ENCODE results near the gene TMEM59L. TPM values are rescaled to one million over a fixed set of nuclear protein-coding genes. Genes with fewer than 3 reads are reported as not detected.
"Not testable (repeated sequence)": the region's sequence is repeated elsewhere in the genome, so short reads cannot be mapped to it uniquely, and the experiment has no call there.

TMEM59L gene
- total RNA-seq, 6 donors from 2014 or later, result 0.30 to 2.8 (median 1.0) TPM; not detected in 2

DNA sequence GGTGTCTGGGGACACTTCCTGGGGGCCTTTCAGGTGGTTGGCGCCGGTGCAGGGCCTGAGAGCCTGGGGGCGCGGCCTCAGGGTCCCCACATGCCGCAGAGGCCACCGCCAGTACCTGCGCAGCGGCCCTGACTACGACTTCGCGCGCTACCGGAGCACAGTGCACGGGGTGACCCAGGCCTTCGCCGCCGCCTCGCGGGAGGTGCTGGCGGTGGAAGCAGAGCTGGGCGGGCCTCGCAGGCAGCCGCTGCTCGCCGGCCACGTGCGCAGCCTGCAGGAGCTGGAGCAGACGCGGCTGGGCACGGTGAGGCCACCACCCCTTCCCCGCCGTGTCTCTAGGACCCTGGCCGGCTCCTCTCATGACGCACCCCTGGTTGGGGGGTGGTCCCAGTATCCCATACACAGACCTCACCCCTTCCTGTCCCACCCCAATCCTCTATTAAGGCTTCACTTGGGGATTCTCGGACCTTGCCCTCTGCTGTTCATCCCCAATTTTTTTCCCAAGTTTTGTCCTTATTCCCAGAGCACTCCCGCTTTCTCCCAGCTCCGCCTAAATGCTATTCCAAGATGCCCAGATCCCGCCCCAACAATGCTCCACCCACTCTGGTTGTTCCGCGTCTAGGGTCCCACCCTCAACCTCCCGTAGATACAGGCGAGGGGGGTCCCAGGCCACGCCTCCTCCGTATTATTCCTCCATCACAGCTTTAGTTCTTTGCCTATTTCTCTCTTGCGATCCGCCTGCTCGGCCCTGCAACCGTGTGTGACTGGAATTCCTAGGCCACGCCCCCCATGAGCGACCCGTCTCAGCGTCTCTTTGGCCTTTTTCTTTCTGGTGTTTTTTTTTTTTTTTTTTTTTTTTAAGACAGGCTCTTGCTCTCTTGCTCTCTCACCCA, 23.0 kb upstream of the TMEM59L start:
- H3K36me3 ChIP-seq, result peaks cover 0 to 15% (median 9%) of the 10 kb centered on the region in 4 donors
- no peaks in the 10 kb centered on the region for H3K27me3 ChIP-seq
- peak overlapping the region; percentile 78 to 88 (median 84) for H3K27ac ChIP-seq
- H3K4me3 ChIP-seq, result peak overlapping the region; percentile 60 to 93 (median 86)
- 23 to 35% methylated on average over 23 to 37 of the region's 52 CpGs for WGBS, 2 donors
- TF ChIP-seq POLR2AphosphoS5 (IDR thresholded peaks at IDR 0.05), result peak in 1 of 2 donors; percentile 14
- TF ChIP-seq, protein P1, sequence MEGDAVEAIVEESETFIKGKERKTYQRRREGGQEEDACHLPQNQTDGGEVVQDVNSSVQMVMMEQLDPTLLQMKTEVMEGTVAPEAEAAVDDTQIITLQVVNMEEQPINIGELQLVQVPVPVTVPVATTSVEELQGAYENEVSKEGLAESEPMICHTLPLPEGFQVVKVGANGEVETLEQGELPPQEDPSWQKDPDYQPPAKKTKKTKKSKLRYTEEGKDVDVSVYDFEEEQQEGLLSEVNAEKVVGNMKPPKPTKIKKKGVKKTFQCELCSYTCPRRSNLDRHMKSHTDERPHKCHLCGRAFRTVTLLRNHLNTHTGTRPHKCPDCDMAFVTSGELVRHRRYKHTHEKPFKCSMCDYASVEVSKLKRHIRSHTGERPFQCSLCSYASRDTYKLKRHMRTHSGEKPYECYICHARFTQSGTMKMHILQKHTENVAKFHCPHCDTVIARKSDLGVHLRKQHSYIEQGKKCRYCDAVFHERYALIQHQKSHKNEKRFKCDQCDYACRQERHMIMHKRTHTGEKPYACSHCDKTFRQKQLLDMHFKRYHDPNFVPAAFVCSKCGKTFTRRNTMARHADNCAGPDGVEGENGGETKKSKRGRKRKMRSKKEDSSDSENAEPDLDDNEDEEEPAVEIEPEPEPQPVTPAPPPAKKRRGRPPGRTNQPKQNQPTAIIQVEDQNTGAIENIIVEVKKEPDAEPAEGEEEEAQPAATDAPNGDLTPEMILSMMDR (IDR thresholded peaks at IDR 0.05), result peak in 4 of 6 experiments; percentile 38 to 66 (median 57)
- no peak for TF ChIP-seq EP300 (IDR thresholded peaks at IDR 0.05)
- ATAC-seq (ENCODE audit: low FRiP score in 2 of 2), result peak; percentile 76 to 86
- H3K4me1 ChIP-seq, result peaks cover 28 to 38% (median 32%) of the 10 kb centered on the region in 4 donors
- peak; percentile 65 to 94 for DNase-seq
- H3K9me3 ChIP-seq, result no peaks in the 10 kb centered on the region

DNA sequence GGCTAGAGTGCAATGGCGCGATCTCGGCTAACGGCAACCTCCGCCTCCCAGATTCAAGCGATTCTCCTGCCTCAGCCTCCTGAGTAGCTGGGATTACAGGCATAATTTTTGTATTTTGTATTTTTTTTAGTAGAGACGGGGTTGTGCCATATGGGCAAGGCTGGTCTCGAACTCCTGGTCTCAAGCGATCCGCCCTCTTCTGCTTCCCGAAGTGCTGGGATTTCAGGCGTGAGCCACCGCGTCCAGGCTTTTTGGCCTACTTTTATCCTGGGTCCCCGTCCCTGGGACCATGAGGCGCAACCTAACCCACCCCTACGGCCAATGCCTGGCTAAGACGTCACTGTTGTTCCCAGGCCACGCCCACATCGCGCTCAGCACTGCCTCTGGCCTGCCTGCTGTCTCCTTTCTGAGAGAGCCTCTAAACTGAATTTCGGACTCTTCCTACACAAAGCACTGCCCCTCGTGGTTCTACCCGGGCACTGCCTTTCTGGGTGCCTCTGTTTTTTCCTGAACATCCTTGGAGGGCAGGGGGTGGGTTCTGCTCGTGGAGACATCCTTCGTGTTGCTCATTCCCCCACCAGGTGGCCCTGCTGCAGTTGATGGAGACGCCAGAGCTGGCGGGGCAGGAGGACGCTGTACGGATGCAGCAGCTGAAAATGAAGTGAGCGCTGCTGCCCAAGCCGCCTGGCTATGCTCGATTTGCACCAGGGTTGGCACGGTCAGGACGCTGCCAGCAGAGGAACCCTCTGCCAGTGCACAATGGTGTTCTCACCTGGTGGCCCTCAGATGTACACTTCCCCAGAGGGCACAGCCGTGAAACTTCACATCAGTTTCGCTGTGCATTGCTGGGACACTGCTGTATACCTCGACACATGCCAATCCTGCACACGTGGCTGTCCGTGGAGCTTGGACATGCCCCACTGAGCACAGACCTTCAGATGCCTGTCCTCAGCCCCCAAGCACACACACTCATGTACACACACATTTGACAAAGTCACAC, 22.1 kb upstream of the TMEM59L start:
- H3K27ac ChIP-seq, result peak overlapping the region in 1 of 4 donors; percentile 87
- ATAC-seq (ENCODE audit: low FRiP score in 2 of 2) (no peak), DNase-seq (peak in 1 of 2 donors; percentile 46)
- H3K4me1 ChIP-seq, result peaks cover 35 to 45% (median 38%) of the 10 kb centered on the region in 4 donors
- no peak overlapping the region for H3K4me3 ChIP-seq
- H3K36me3 ChIP-seq, result peaks cover 0 to 15% (median 9%) of the 10 kb centered on the region in 4 donors
- no peaks in the 10 kb centered on the region for H3K27me3 ChIP-seq
- no peaks in the 10 kb centered on the region for H3K9me3 ChIP-seq
- TF ChIP-seq, protein P1 (IDR thresholded peaks at IDR 0.05), result no peak
- TF ChIP-seq EP300 (IDR thresholded peaks at IDR 0.05) (no peak), POLR2A (IDR thresholded peaks at IDR 0.05) (no peak), POLR2AphosphoS5 (IDR thresholded peaks at IDR 0.05) (no peak)
- 77 to 82% methylated on average over 29 to 31 of the region's 40 CpGs for WGBS, 2 donors

DNA sequence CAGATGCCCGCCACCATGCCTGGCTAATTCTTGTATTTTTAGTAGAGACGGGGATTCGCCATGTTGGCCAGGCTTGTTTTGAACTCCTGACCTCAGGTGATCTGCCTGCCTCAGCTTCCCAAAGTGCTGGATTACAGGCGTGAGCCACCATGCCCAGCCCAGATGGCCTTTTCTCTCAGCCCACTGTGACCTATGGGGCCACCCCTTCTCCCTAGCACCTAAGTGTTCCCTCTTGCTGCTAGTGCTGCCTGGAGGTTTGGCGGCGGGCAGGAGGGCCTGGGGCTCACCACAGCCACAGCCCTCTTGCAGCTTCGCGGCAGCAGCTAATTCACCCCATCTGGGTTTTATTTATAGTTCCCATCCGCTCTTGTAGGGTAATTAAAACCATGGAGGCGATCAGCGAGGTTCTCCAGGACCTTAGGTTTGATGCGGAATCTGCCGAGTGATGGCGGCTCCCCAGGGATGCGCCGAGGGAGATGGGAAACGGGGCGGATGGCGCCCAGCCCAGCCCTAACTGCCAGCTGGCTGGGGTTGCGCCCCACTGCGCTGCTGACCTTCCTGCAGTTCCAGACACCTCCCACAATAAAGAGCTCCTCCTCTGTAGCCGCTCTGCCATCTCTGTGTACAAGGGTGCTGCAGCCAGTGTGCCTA, 20.8 kb upstream of the TMEM59L start:
- Histone ChIP-seq H3K9me3 (no peaks in the 10 kb centered on the region), H3K36me3 (peaks cover 0 to 15% (median 9%) of the 10 kb centered on the region in 4 donors), H3K27me3 (no peaks in the 10 kb centered on the region), H3K4me3 (no peak overlapping the region), H3K4me1 (peaks cover 35 to 50% (median 38%) of the 10 kb centered on the region in 4 donors), H3K27ac (no peak overlapping the region)
- no peak for ATAC-seq (ENCODE audit: low FRiP score in 2 of 2)
- DNase-seq, result peak in 1 of 2 donors; percentile 67
- no peak for TF ChIP-seq EP300 (IDR thresholded peaks at IDR 0.05)
- TF ChIP-seq, protein P1 (IDR thresholded peaks at IDR 0.05), result no peak
- no peak for TF ChIP-seq POLR2AphosphoS5 (IDR thresholded peaks at IDR 0.05)
- TF ChIP-seq POLR2A (IDR thresholded peaks at IDR 0.05), result no peak
- WGBS, 2 donors, result 90 to 96% methylated on average over 16 to 21 of the region's 22 CpGs

DNA sequence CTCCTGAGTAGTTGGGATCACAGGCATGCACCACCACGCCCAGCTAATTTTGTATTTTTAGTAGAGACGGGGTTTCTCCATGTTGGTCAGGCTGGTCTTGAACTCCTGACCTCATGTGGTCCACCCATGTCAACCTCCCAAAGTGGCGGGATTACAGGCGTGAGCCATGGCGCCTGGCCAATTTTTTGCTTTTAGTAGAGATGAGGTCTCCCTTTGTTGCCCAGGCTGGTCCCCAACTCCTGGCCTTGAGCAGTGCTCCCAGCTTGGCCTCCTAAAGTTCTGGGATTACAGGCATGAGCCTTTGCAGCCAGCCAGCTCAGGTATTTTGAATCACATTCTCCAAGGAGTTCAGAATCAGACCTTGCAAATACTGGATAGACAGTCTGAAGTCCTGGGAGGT, 19.9 kb upstream of the TMEM59L start:
- not testable (repeated sequence) for DNase-seq

More for the DNA sequence above, 19.9 kb upstream of the TMEM59L start:
- H3K4me3 ChIP-seq; H3K27ac ChIP-seq; ATAC-seq (ENCODE audit: low FRiP score in 2 of 2); H3K27me3 ChIP-seq; H3K9me3 ChIP-seq: not testable (repeated sequence)
- peaks cover 34 to 53% (median 37%) of the 10 kb centered on the region in 4 donors for H3K4me1 ChIP-seq
- 82 to 91% methylated on average over 5 of the region's 5 CpGs for WGBS, 2 donors
- H3K36me3 ChIP-seq, result peaks cover 0 to 15% (median 9%) of the 10 kb centered on the region in 4 donors
